Measurements from ENCODE around the gene IL31.
"Not testable (repeated sequence)": the region's sequence is repeated elsewhere in the genome, so short reads cannot be mapped to it uniquely, and the experiment has no call there.

IL31 gene

DNA sequence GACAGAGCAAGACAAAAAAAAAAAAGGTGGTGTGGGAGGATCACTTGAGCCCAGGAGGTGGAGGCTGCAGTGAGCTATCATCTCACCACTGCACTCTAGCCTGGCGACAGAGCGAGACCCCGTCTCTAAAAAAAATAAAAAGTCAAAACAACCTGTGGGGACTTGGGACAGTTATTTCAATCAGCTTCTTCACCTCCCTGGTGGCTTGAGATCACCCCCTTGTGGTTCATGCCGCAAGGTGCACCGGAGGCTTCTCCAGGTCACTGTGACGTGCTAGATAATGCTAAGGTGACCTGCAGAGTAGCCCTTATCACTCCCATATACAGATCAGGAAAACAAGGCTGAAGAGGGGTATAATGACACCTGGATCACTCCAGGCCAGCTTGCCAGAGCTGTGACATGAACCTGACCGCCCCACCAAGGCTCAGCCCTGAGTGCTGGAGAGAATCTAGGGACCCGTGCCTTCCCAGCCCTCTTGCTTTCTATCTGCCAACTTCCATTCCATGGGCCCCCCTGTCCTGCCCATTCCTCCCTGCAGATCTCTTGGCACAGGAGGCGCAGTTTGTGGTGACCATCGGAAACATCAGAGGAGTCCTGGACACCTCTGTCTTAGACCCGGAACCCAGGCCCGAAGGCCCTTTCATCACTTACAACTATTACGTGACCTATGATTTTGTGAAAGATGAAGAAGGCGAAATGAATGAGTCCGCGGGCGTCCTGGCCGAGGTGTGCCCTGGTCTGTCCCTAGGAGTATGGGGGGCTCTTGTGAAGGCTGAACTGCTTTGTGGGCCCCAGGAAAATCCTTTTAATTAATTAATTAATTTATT is 17.0 kb upstream of the IL31 start:
- no peak for DNase-seq

DNA sequence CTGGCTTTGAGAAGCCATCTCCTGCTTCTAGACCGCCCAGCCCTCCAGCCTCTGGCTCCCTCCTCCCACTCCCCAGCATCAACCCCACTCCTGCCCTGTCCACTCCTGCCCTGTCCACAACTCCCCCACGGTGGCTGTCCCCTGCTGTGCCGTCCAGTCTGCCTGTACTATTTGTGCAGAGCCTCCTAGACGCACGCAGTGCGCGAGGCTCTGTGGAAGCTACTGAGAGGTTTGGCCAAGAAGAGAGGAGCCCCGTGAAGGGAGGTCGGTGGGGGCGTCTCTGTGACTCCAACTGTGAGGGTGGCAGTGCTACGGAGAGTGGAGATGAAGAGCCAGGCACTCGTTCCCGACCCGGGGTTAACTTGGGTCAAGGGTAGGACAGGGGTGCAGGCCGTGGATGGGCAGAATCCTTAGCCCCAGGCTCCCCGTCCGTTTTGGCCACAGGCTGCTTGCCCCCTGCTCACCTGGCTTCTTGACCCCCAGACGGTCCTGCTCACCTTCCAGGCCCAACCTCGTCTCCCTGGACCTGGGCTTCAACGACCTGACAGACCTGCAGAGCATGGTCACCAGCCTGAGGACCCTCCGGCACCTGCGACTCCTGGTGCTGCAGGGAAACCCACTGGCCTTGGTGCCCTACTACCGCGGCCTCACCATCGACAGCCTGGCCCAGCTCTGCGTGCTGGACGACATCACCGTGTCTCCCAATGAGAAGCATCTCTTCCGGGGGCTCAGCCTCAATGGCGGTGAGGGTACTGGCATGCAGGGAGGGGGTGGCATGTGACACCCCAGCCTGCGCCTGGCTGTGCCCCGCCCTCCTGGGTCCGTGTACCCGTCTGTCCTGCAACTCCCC is 15.8 kb upstream of the IL31 start:
- no peak for DNase-seq

DNA sequence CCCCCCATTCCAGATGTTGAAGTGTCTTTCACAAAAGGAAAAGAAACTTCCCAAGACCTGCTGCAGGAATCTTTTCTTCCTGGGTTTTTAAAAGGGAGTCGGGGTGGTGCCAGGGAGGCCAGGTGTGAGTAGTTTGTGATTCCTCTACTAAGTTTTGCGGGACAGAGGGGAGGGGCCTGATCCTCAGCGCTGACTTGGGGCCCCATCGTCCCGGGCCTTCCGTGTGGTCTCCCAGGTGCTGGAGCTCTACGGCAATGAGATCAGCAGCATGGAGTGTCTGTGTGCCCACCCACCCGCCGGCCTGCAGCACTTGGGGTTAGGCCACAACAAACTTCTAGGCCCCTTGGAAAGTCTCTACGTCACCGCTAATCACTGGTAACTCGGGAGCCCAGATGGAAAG is 13.4 kb upstream of the IL31 start:
- DNase-seq: no peak

DNA sequence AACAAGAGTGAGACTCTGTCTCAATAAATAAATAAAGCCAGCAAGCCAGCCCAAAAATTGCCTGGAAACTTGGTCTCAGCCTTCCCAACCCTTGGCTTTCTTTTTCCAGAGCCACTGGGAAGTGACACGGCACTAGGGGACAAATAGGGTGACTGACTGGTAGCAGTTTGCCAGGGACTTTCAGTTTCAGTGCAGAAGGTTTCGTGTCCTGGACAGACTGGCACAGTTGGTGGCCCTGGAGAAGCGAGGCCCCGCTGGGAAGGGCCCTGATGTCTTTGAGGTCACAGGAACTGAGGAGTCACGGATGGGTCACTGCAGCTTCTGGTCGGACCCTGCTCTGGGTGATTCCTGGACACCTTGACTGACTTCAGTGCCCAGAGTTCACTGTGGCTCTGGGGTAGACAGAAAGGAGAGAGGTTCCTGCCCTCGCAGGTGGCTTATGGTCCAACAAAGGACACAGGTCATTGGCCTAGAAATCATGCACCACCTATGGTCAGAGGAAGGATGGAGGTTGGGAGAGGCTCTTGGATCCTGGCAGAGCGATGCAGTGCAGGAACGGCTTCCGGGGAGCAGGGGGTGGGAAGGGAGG is 11.6 kb upstream of the IL31 start:
- no peak for DNase-seq

DNA sequence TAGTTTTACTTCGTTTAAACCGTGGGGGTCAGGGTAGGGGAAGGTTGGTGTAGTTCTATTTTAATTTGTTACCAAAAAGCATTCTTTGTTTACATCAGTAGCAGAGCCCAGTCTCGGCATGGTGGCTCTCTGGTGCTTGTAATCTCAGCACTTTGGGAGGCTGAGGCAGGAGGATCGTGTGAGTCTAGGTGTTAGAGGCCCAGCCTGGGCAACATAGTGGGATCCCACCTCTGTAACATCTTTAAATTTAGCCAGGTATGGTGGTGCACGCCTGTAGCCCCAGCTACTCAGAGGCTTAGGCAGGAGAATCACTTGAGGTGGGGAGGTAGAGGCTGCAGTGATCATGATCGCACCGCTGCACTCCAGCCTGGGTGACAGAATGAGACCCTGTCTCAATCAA is 11.1 kb upstream of the IL31 start:
- no peak for DNase-seq

DNA sequence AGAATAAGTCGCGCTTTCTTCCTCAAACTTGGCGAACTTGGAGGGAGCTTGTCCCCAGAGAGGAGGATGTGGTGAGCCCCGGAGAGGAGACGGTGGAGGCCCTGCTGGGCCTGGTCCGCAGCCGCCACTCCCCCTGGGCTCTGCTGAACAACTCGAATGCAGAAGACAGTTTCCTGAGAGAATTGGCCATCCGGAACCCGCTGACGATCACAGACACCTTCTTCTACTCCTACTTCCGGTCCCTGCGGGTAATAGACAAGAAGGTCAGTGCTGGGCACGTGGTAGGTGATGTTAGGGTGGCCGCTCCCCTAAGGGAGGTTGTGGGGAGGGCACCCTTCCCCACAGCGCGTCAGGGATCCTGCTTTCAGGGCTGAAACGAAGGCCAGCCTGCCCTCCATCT is 10.5 kb upstream of the IL31 start:
- no peak for DNase-seq

DNA sequence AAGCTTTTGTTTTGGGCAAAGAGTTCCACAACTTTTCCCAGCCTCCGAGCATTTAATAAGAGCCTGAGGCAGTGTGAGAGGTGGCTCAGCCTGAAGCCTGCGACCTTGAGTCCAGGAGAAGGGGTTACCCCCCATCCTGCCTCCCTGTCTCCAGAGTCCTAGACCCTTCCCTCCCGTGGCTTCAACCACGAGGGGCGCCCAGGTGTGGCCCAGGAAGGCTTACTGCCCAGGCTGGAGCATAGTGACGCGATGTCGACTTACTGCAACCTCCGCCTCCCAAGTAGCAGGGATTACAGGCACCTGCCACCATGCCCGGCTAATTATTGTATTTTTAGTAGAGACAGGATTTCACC is 9.5 kb upstream of the IL31 start:
- DNase-seq: no peak

DNA sequence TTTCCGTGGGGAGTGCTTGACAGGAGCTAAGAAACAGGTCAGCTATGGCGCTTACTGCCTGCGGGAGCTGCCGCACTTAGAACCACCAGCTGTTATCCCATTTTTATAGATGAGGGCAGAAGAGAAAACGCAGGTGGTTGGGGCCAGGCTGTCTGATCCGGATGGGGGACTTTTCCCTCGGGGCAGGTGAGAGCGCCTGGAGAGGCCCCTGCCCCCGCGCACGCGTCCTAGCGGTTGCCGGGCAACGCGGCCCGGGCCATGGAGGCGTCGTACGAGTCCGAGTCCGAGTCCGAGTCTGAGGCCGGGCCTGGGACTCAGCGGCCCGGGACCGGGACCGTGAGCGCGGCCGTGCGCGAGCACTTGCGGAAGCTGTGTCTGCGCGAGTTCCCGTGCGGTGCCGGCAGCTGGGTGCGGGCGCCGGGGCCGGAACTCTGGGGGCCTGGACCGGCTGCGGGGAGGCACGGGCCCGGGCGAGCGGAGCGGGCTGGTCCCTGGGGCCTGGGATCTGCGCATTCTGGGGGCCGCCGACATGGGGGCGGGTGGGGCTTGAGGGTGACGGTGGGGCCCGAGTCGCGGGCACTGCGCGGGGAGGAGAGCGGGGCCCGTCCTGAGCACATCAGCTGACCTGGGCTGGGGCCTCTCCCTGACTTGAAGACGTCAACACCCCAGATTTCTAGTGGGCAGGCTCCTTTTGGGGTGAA is 9.0 kb upstream of the IL31 start, which contains the start of gene LRRC43:
TSS of gene LRRC43 (plus strand) at position 237 of the 701 bp plus-strand sequence. CDS start at position 259, 22 bp downstream.
- DNase-seq: no peak

DNA sequence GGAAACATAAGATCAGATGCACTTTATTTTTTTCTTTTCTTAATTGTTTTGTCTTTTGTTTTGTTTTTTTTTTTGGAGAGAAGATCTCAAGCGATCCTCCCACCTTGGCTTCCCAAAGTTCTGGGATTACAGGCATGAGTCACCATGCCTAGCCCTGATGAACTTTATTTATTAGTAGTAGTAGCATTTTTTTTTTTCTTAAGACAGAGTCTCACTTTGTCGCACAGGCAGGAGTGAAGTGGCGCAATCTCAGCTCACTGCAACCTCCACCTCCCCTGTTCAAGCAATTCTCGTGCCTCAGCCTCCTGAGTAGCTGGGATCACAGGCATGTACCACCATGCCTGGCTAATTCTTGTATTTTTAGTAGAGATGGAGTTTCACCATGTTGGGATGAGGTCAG is 2.5 kb upstream of the IL31 start:
- DNase-seq: not testable (repeated sequence)

DNA sequence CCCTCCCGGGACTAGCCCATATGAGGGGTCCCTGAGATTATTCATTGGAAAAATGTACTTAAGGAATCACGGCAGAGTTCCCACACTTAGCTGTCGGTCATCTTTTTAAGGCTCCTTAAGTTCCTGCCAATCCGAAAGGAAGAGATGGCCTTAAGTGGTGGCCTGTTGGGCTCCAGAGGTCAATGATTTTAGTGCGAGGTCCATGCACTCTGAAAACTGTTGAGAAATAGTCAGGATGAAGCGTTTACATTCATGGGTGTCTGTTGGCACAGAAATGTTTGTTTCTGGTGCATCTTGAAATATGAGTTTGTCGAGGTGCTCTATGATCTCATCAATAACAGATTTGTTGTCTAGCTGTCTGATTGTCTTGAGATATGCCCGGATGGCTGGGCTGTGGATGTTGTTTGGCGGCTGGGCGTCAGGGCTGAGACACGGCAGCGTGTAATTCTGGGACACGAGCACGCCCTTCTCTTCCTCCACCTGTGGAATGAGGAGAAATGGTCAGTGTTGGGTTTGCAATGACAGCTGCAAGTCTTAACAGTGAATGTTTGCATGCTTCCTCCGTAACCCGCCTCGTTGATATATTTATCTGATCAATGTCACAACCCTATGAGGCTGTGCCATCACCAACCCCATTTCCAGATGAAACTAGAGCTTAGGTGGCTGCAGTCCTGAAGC is 1.6 kb downstream of the IL31 start:
- DNase-seq: no peak

DNA sequence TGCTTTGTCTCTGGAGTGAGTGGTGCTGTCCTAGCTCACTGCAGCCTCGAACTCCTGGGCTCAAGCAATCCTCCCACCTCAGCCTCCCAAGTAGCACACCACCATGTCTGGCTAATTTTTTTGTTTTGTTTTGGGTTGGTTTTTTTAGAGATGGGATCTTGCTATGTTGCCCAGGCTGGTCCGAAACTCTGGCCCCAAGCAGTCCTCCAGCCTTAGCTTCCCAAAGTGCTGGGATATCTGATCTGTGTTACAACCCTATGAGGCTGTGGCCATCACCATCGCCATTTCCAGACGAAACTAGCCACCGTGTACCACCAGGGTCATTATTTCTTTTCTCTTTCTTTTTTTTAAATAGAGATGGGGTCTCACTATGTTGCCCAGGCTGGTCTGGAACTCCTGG is 2.6 kb downstream of the IL31 start:
- DNase-seq: no peak

DNA sequence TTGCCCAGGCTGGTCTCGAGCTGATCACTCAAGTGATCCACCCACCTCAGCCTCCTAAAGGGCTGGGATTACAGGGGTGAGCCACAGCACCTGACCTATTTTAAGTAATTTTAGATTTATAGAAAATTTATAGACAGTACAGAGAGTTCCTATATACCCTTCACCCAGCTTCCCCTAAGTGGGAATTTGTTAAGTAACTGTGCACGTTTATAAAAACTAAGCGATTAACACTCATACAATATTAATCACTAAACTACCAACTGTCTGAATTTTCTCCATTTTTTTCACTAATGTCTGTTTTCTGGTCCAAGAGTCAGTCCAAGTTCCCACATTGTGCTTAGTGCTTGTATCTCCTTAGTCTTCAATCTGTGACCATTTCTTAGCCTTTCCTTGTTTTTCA is 5.5 kb downstream of the IL31 start:
- DNase-seq: no peak

DNA sequence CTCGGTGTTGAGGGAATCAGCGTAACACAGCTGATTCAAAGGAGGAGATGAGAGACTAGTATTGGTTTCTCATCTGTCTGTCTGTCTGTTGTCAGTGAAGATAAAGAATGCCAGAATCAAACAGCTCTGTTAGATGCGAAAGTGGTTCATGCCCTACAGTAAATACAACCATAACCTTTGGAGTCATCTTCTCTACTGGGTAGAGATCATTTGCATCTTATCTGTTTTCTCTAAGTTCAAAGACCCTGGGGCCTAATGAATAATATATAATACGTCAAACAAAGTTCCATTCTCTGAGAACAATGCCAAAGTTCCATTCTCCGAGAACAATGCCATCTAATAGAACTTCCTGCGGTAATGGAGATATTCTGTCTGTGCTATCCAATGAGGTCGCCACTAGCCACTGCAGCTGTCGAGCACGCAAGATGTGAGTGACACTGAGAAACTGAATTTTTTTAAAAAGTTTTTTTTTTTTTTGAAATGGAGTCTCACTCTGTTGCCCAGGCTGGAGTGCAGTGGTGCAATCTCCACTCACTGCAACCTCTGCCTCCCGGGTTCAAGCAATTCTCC is 6.6 kb downstream of the IL31 start:
- DNase-seq: no peak

DNA sequence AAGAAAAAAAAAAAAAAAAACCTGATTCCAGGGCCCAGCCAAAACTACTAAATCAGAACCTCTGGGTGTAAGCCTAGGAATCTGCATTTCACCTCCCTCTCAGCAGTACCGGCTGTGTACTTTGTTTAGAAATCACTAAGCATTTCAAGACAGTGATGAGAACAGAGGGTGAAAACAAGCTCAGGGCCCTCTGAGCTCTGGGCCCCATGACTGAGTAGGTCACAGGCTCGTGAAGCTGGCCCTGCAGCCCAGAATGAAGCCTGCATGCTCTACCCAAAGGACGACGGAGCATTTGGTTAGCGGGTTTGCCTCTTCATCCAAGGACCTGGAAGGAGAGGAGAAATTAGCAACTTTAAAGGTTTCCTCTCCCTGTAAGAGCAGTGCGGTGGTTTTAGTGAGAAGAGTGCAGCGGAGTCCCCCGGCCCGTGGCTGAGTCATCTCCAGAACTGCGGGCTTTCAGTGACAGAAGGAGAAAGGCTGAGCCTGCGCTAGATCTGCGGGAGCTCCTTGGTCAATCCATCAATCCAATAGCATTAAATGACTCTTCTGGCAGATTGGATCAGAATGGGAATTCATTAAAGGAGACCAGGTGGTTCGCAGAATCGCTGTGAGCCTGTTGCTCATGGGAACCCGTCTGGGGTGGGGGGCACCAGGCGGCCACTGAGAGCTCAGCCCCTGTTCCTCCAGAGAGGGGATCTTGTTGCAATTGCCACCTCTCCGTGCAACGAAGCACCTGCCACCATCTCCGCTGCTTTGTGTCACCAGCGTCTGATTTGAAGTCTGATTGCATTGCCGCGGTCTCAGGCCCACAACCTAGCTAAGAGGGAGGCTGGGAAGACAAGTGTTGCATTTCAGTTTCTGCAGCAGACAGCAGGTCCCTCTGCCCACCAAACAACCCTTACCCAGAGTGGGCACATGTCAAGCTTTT is 7.3 kb downstream of the IL31 start:
- DNase-seq: no peak

DNA sequence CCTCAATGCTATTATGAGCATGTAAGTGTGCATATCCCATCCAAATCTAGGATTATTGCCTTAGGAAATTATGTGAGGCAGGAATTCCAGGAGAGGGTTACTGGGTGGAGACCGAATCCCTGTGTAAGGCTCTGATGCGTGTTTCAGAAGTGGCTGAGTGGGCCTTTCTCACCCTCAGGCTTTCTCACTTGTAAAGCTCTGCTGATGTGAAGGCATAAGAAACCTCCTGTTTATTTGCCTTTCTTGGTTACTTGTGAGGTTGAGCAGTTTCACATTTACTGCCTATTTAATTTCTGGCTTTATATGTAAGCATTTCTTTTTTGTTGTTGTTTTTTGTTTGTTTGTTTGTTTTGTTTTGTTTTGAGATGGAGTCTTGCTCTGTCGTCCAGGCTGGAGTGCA is 11.0 kb downstream of the IL31 start:
- no peak for DNase-seq

DNA sequence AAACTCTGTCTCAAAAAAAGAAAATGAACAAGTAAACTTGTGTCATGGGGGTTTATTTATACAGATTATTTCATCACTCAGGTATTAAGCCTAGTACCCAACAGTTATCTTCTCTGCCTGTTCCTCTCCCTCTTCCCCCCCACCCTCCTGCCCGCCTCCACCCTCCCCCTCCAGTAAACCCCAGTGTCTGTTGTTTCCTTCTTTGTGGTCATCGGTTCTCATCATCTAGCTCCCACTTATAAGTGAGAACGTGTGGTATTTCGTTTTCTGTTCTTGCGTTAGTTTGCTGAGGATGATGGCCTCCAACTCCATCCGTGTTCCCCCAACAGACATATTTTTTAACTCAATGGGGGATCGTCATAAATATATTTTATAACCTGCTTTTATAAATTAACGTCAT is 12.3 kb downstream of the IL31 start:
- no peak for DNase-seq

DNA sequence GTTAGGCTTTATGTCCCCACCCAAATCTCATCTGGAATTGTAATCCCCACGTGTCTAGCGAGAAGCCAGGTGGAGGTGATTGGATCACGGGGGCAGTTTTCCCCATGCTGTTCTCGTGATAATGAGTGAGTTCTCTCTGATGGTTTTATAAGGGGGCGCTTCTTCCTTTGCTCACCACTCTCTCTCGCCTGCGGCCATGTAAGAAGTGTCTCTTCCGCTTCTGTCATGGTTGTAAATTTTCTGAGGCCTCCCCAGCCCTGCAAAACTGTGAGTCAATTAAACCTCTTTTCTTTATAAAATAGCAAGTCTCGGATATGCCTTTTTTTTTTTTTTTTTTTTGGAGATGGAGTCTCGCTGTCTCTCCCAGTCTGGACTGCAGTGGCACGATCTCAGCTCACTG is 13.3 kb downstream of the IL31 start:
- no peak for DNase-seq

DNA sequence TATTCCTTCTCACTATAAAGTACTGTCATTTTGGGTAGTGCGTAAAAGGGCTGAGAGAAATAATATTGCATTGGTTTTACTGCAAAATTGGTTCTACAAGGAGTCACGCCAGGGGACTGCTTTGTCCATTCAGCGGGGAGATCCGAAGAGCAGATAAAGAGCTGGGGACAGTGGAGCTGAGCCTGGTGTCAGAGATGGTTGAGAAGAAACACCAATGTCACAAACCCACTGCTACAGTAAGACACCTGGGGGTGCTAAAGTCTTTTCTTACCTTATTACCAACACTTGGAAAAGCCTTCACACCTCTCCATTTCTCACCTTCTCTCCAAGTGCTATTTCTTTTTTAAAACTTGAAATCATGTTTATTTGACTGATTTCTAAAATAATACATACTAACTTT is 14.1 kb downstream of the IL31 start:
- DNase-seq: no peak

DNA sequence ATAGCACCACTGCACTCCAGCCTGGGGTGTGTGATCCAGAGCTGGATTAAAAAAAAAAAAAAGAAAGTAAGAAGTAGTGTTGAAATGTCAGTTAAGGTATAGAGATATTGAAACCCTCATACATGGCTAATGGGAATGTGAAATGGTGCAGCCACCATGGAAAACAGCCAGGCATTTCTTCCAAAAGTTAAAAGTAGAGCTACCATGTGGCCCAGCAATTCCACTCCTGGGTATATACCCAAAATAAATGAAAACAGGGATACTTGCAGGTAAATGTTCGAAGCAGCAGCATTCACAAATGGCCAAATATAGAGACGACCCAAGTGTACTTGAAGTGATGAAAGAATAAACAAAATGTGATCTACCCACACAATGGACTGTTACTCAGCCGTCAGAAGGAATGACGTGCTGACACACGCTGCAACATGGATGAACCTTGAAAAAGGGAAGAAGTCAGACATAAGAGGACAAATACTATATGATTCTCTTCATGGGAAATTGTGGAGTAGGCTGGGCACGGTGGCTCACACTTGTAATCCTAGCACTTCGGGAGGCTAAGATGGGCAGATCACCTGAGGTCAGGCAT is 15.2 kb downstream of the IL31 start:
- DNase-seq: no peak

DNA sequence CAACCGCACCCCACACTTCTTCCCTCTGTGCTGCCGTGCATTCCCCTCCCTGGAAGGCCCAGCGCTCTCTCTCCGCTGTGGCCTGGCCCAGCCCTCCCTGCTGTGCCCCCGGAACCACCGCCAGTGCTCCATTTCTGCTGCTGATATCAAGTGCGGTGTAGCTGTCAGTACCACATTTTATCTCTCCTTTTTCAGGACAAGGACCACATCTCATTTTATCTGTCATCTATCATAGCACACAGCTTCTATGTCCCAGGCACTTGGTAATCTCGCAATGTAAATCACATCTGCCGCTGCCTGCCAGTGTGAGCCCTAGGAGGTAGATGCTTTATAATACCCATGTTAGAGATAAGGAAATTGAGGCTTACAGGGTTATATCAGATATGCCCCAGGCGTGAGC is 18.3 kb downstream of the IL31 start:
- no peak for DNase-seq

DNA sequence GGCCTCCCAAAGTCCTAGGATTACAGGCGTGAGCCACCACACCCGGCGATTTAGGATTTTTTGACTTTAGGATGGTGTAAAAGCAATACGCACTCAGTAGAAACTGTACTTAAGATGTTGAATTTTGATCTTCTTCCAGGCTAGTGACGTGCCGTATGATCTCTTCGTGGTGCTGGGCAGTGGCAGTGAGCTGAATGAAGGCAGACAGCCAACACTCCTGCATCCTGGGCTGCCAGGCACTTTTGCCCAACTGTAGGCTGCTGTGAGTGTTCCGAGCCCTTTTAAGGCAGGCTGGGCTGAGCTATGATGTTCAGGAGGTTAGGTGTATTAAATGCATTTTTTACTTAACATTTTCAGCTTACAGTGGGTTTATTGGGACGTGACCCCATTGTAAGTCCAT is 21.3 kb downstream of the IL31 start:
- DNase-seq: no peak
